ENCODE measurements around the gene CHST3.
A peak's percentile ranks its signal among the peaks of the same experiment; 100 is the strongest.
"Not testable (repeated sequence)": the region's sequence is repeated elsewhere in the genome, so short reads cannot be mapped to it uniquely, and the experiment has no call there.

The CHST3 gene

DNA sequence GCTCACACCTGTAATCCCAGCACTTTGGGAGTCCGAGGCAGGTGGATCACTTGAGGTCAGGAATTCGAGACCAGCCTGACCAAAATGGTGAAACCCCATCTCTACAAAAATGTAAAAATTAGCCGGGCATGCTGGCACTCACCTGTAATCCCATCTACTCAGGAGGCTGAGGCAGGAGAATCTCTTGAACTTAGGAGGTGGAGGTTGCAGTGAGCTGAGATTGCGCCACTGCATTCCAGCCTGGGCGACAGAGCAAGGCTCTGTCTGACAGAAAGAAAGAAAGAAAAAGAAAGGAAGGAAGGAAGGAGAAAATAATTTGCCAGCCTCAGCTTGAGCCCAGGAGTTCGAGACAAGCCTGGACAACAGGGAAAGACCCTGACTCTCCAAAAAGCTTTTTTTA is 24.7 kb downstream of the CHST3 start:
- DNase-seq (ENCODE audit: low read depth in 2 of 2), result not testable (repeated sequence)

DNA sequence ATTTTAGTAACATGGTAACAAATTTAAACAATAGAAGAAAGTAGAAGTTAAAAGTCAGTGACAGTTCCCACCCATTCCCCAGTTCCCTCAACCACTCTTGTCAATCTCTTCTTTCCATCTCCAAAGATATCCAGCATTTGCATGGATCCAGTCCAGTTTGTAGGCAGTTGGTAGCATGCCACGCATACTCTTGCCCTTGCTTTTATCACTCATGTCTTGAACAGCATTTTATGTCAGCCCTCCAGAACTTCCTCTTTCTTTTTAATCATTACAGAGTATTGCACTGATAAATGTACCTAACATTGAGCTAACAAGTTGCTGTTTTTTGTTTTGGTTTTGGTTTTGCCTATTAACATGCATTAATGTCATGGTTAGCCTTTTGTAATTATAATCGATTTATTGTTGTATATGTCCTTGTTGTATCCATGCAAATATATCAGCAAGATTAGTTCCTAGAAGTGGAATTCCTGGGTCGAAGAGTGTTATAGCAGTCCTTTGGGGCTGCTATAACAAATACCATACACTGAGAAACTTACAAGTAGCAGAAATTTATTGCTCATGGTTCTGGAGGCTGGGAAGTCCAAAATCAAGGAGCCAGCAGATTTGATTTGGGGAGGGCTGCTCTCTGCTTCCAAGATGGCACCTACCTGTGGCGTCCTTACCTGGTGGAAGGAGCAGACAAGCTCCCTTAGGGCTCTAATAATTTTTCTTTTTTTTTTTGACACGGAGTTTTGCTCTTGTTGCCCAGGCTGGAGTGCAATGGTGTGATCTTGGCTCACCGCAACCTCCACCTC is 25.7 kb downstream of the CHST3 start:
- DNase-seq (ENCODE audit: low read depth in 2 of 2), result no peak

DNA sequence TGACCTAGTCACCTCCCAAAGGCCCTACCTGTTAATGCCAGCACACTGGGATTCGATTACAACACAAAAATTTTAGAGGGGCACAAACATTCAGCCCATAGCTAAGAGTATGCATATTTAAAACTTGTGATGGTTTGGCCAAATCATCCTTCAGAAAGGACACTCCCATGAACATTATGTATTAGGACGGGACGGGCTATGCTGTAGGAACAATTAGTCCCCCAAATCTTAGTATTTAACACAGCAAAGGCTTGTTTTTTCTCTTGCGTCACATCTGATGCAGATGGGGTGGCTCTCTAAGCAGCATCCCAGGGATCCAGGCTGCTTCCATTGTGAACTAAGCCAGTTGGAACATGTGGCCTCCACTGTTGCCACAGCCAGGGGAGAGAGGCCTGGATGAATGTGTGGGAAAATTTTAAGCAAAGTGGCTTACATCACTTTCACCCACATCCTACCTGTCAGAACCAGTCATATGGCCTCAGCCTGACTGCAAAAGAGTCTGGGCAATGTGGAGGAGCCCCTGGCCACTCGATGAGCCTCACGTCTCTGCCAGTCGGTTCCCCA is 26.6 kb downstream of the CHST3 start:
- no peak for DNase-seq (ENCODE audit: low read depth in 2 of 2)

DNA sequence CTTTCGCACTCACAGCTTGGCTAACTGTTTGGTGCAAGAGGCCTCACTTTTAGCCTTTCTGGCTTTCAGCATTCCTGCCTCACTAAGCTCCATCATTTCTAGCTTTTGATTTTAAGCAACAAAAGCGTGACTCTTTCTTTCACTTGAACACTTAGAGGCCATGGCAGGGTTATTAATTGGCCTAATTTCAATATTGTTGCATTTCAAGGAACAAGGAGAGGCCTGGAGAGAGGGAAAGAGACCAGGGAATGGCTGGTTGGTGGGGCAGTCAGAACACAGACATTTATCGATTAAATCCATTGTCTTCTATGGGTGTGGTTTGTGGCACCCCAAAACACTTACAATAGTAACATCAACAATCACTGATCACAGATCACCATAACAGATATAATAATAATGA is 31.3 kb downstream of the CHST3 start:
- DNase-seq (ENCODE audit: low read depth in 2 of 2), result no peak

DNA sequence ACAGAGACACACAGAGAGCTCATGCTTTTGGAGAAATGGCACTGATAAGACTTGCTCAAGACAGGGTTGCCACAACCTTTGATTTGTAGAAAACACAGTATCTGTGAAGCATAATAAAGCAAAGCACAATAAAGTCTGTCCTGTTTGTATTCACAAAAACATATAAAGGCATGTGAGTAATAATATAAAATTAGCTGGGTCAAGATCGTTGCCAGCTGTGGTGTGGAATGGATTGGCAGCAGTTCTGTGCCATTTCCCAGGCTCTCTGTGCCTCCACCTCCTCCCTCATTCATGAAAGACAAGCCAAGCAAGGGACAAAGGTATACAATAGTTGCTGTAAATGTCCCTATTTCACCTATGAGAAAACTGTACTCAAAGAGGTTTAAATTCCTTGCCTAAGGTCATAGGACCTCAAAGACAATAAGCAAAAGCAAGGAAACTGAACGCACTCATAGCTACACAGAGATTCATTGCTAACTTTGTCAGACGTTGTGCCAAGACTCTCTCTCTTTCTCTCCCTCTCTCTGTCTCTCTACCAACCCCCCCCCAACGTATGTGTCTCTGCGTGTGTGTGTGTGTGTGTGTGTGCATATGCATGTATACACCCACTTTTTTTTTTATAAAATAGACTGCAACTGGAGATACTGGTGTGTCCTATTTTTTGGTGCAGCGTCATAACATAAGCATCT is 31.8 kb downstream of the CHST3 start:
- DNase-seq (ENCODE audit: low read depth in 2 of 2), result no peak

DNA sequence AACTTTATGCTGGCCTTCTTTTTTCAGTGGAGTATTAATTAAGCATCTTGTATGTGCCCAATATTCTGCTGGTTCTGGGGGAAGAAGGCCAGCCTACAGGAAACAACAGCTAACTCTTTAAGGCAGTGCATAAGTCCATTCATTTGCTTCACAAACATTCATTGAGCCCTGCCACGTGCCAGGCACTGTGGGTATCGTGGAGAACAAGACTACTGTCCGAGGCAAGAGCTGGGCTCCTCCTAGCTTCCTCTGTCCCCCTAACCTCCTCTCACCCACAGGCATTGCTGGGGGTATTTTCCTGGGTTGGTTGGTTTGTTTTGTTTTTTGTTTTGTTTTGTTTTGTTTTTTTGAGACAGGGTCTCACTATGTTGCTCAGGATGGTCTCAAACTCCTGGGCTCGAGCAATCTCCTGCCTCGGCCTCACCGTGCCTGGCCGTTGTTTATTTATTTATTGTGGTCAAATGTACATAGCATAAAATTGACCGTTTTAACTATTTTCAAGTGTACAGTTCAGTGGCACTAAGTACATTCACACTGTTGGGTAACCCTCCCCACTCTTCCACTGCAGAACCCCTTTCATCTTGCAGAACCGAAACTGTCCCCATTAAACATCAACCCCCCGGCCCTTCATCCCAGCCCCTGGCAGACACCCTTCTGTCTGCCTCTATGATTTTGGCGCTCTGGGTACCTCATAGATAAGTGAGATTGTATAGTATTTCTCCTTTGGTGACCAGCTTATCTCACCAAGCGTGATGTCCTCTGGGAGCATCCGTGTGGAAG is 32.6 kb downstream of the CHST3 start:
- DNase-seq (ENCODE audit: low read depth in 2 of 2), result no peak

DNA sequence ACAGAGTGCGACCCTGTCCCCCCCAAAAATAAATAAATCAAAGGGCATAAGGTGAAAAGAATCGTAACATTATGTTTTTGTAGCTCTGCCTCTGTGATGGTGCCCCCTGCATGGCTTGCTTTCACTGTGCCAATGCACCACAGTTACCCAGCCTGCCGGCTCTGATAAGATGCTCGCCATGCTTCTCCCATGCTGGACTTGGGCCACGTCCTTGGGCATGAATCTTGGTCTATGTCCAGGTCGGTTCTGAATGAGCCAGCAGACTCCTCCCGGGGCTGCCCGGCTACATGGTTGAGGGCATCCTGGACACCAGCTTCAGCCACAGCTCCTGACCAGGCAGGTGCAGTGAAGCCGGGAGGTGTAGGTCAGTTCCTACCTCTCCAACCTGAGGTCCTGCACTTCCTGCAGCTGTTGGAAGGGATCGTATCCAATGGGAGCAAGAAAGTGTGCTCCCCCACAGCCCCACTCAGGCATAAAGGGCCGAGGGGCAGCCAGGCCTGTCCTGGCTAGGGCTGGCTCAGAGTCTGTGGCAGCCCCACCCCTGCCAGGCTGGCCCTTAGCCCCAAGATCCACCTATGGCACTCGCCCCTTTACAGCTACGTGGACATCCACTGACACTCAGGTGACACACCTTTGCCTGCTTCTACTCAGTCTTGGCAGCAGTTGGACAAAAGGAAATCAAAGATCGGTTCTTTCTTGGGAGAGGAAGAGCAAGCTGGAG is 34.1 kb downstream of the CHST3 start:
- DNase-seq (ENCODE audit: low read depth in 2 of 2), result no peak

DNA sequence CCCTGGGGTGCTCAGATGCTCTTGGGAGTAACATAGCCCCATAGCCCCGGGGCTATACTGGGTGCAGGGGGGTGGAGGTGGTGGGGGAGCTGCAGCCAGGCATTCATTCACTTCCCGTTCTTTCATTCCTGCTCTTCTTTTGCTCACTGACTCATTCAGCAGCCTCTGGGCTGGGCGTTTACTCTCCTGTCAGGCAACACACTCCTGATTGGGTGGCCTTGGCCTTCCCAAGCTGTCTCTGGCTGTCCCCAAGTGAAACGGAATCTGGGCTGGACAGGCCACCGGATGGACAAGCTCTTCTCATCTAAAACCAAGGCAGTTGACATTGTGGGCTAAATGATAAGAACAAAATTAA is 34.6 kb downstream of the CHST3 start:
- DNase-seq (ENCODE audit: low read depth in 2 of 2), result peak in 1 of 2 experiments; percentile 25

DNA sequence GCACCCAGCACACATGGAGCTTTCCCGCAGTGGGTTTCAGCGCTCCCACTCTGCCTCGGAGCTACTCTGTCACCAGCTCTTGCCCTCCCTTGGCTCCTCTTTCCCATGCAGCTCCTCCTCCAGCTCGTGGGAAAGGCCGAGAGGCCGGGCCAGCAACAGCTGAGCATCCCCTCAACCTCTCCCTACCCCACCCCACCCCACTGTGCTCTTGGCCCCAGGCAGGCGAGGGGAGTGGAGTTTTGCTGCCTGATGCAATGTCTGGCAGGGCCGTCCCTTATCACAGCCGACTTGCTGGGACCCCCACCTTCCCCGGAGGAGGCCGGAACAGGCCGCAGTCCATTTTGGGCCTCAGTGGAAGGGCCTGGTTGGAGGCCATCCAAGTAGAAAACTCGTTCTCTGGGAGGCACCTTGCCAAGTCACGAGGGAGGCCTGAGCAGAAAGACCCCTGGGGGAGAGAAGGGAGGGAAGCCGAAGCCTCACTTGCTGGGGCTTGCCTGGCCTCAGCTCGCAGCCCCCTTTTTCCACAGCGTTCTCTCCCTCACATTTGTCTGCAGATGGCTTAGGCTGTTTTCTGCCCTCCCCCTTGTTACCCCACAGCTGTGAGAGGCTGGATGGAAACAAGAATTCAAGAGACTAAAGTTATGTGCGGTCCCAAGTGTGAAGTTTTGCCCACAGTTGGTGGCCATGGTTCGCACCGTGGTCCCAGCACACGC is 35.3 kb downstream of the CHST3 start:
- DNase-seq (ENCODE audit: low read depth in 2 of 2), result peak; percentile 39 to 40

DNA sequence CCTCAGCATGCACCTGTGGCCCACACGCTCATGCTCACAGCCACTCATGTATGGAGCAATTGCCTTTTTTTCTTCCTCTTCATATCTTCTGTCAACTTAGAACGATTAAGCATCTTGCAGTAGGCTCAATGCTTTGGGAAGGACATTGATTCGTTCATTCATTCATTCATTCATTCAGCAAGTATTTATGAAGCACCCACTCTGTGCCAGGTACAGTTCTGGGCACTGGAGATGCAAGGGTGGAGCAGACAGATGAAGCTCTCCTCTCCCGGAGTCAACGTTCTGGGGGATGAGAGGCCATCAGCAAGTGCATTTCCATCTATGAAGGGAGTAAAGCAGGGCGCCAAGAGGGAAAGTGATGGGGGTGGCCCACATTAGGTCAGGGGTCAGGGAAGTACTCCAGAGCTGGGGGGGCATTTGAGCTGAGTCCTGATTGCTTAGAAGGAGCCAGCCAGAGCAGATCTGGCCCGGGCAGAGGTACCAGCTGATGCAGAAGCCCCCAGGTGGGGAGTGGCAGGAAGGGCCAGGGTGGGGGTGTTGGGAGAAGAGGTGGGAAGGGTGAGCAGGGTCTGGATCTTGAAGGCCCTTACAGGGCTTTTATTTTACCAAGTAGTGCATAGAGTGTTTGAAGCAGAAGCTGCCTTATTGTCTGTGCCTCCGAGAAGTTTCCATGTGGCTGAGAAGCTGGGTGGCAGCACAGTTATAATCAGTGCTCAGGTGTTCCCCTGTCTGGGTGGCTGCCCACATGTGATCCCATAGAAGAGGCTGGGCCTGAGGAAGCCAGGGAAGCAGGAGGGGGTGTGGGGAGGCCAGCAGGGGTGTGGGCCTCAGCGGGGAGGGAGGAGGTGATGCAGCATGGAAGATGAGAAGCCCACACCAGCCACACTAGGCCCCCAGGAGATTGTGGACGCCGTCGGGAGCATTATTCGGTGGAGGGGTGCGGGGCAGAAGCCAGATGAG is 36.2 kb downstream of the CHST3 start:
- DNase-seq (ENCODE audit: low read depth in 2 of 2), result no peak

DNA sequence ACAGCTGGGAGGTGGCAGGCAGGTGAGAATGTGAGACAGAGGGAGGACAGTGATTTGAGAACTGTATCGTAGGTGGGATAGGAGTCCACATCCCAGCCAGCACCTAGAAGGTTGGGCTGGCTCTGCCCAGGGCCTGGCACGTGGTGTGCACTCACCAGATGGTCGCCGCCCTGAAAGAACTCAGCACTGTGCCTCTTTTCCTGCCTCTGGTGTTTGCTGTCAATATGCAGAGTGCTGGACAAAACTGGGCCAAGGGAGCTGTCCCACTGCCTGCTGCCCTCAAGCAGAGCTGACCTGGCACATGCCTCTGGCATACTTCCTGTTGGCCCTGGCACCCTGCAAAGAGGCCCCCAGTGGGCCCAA is 36.8 kb downstream of the CHST3 start:
- DNase-seq (ENCODE audit: low read depth in 2 of 2), result no peak

DNA sequence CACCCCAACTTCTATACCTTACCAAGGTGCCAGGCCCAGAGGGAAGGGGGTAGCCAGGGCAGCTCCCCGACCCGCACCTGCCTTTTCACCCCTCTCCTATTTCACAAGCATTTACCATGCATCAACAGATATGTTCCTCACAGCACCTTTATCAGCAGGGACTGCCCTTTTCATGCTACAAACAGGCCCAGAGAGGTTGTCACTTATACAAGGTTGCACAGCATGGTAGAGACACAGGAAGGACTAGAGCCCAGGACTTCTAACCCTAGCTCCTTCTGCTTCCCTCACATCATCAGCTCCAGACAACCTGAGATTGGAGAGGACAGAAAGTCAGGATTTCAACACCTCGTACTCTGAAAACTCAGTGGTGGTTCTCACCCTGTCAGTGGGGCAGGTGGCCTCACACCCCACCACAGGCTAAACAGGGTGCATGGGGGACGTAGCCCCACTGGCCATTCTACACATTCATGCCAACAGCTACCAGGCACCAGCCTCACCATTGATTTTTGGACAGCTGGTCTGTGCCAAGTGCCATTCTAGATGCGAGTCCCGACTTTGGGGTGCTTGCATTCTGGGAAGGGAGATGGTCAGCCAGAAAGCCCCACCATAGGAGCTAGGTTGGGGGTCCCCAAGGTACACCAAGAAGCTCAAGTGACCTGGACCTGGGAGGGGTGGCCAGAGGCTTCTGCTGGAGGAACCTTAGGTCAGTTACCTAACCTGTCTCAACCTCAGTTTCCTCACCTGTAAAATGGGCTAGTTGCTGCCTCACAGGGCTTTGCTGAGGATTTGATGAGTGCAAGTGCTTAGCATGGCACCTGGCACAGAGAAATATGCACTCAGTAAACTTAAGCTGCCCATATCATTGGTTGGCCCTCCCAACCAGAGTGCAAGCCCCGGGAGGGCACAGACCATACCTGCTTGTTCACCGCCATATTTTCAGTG is 38.4 kb downstream of the CHST3 start:
- DNase-seq (ENCODE audit: low read depth in 2 of 2), result no peak

DNA sequence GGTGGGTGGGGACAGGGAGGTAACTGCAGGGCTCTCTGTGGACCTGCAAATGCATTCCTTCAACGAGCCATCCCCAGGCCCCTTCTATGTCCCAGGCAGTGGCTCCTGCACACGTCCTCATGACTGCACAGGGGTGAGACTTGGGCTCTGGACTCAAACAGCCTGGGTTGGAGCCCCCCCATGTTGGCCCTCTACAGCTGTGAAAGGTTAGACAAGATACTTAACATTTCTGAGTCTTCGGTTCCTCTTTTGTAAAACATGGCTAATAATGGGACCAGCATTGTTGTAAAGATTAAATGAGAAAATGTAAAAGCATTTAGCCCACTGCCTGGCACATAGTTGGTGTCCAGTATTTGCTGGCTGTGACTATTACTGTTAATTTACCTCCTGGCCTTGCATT is 41.8 kb downstream of the CHST3 start:
- no peak for DNase-seq (ENCODE audit: low read depth in 2 of 2)

DNA sequence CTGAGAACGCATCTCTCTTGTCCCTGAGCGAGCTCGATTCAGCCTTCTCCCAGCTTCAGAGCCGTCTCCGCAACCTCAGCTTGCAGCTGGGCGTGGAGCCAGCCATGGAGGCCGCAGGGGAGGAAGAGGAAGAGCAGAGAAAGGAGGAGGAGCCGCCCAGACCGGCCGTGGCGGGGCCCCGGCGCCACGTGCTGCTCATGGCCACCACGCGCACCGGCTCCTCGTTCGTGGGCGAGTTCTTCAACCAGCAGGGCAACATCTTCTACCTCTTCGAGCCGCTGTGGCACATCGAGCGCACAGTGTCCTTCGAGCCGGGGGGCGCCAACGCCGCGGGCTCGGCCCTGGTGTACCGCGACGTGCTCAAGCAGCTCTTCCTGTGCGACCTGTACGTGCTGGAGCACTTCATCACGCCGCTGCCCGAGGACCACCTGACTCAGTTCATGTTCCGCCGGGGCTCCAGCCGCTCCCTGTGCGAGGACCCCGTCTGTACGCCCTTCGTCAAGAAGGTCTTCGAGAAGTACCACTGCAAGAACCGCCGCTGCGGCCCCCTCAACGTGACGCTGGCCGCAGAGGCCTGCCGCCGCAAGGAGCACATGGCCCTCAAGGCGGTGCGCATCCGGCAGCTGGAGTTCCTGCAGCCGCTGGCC is 43.2 kb downstream of the CHST3 start:
- no peak for DNase-seq (ENCODE audit: low read depth in 2 of 2)

DNA sequence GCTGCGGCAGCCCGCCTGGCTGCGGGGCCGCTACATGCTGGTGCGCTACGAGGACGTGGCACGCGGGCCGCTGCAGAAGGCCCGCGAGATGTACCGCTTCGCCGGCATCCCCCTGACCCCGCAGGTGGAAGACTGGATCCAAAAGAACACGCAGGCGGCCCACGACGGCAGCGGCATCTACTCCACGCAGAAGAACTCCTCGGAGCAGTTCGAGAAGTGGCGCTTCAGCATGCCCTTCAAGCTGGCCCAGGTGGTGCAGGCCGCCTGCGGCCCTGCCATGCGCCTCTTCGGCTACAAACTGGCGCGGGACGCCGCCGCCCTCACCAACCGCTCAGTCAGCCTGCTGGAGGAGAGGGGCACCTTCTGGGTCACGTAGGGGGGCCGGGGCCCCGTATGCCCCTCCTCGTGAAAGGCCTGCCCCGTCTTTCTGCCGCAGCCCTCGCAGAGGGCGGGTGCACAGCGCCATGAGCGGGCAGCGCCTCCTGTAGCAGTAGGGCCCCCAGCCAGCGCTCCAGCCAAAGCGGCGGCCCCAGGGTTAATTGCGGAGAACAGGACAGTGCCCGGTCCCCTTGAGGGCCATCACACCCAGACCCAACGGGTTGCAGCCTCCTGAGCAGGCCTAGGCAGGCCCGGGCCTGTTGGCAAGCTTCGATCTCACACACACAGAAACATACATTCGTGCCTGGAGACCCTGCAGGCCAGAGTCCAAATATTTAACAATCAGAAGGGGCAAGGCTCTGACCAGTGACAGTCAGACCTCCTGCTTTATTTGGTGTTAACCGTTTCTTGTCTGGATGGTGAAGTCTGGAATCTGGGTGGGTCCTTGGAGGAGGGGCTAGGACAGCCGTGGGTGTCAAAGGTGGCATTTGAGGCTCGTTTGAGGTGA is 44.1 kb downstream of the CHST3 start:
- no peak for DNase-seq (ENCODE audit: low read depth in 2 of 2)

DNA sequence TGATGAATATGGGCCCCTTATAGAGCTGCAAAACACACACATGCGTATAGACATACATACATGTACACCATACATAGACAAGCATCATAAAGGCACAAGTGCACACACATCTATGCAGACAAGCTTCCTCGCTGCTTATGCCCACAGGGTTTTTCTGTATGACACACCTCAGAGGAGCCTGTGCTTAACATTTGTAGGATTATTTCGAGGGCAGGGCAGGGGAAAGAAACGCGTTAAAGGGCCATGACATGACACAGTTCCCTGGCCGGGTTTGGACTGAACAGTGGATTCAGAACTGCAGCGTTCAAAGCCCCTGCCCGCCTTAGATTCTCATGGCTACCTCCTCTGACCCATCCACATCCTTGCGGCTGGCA is 44.8 kb downstream of the CHST3 start:
- no peak for DNase-seq (ENCODE audit: low read depth in 2 of 2)

DNA sequence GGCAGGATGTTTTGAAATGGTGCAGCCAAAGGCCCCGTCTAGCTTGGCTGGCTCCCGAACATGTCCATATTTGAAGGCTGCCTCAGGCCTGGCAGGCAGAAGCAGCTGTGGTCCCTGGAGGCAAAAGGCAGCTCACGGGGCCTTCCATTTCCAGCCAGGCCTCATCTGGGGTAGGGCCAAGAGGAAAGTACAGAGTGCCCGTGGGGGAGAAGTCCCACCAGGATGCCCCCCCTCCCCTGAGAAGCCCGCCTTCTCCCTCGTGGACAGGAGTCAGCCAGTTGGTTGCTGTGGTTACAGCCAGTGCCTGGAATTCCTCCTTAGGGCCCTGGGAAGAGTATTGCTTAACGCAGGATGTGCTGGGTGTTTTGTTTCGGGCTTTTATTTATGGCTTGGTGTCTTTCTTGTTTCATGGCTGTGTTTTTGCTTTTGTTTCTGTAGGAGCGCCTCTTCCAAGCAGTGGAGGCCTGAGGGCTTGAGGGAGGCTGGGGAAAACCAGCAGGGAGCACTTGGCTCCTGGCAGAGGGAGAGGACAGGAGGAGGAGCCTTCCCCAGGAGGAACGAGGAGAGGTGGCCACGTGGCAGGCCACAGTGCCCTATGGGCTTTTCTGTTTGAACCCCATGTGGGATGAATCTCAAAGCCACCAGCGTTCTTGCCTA is 45.4 kb downstream of the CHST3 start:
- DNase-seq (ENCODE audit: low read depth in 2 of 2), result peak; percentile 94

All from fibroblast of skin of left quadriceps (primary cell).